SU-DHL-6 (cell line): ENCODE data around the gene DHPS.
"Not testable (repeated sequence)": the region's sequence is repeated elsewhere in the genome, so short reads cannot be mapped to it uniquely, and the experiment has no call there.

Experiments
- H2AFZ ChIP-seq: fragments of 200-600 bp; sonication (generic); 2 replicates; pipeline ENCODE4 v1.6.1; 2014; ENCODE audit warnings: low read depth, mild to moderate bottlenecking, moderate library complexity, mixed read lengths, antibody characterized with exemption, low read length; ENCODE audit not compliant: severe bottlenecking
- H3F3A ChIP-seq: fragments of 200-600 bp; shearing (Covaris generic); 2 replicates; pipeline ENCODE4 v1.6.0; 2016; ENCODE audit warnings: antibody characterized with exemption, mild to moderate bottlenecking; ENCODE audit not compliant: insufficient read depth
- H3K27ac ChIP-seq: fragments of 200-600 bp; sonication (generic); 2 replicates; pipeline ENCODE4 v1.5.1; 2016; ENCODE audit warnings: low read depth, mild to moderate bottlenecking, low read length, moderate library complexity, mixed read lengths
- H3K27me3 ChIP-seq: fragments of 200-600 bp; sonication (generic), shearing (Covaris generic); 2 replicates; pipeline ENCODE4 v1.6.0; 2014; ENCODE audit warnings: mild to moderate bottlenecking, low read length
- H3K36me3 ChIP-seq: fragments of 200-600 bp; sonication (generic); 2 replicates; pipeline ENCODE4 v1.6.1; 2014; ENCODE audit warnings: mild to moderate bottlenecking, low read length, mixed read lengths
- H3K4me2 ChIP-seq: fragments of 300-600, 200-600 bp; shearing (Covaris generic), sonication (generic); 2 replicates; pipeline ENCODE4 v1.6.0; 2014; ENCODE audit warnings: low read length, low read depth, mild to moderate bottlenecking; ENCODE audit not compliant: poor library complexity, severe bottlenecking
- H3K4me3 ChIP-seq: fragments of 200-600 bp; sonication (generic); 2 replicates; pipeline ENCODE4 v1.5.1; 2014; ENCODE audit warnings: antibody characterized with exemption, low read length, mild to moderate bottlenecking, mixed read lengths; ENCODE audit not compliant: insufficient read depth, poor library complexity, severe bottlenecking
- H3K79me2 ChIP-seq: fragments of 200-600 bp; sonication (generic); 2 replicates; pipeline ENCODE4 v1.6.1; 2014; ENCODE audit warnings: mild to moderate bottlenecking, low read length, moderate library complexity; ENCODE audit not compliant: insufficient read depth
- H3K9ac ChIP-seq: fragments of 200-600 bp; sonication (generic); 2 replicates; pipeline ENCODE4 v1.7.0; 2014; ENCODE audit warnings: mild to moderate bottlenecking, low read length
- H3K9me2 ChIP-seq: fragments of 200-600 bp; sonication (generic); replicated peaks from 2 replicates; pipeline ENCODE4 v1.6.1; 2014; ENCODE audit warnings: low read length; ENCODE audit not compliant: insufficient read depth
- H3K9me3 ChIP-seq: fragments of 200-600 bp; sonication (generic); 2 replicates; pipeline ENCODE4 v1.6.1; 2014; ENCODE audit warnings: low read length, mixed read lengths; ENCODE audit not compliant: insufficient read depth
- H4K20me1 ChIP-seq: fragments of 200-600 bp; sonication (generic); 2 replicates; pipeline ENCODE4 v1.6.1; 2014; ENCODE audit warnings: low read depth, mild to moderate bottlenecking, antibody characterized with exemption, low read length, moderate library complexity, mixed read lengths
- EZH2phosphoT487 ChIP-seq: fragments of 200-600 bp; sonication (generic), shearing (Covaris generic); conservative IDR thresholded peaks from 2 replicates; pipeline ENCODE4 v1.6.1; 2018; ENCODE audit warnings: mild to moderate bottlenecking, antibody characterized with exemption, low read length, moderate library complexity, mixed read lengths
- TF ChIP-seq, protein P1 (sequence below): fragments of 200-600 bp; sonication (generic); IDR thresholded peaks from one replicate; pipeline ENCODE4 v1.5.1; 2017; ENCODE audit warnings: antibody characterized with exemption, mild to moderate bottlenecking, low read length, moderate library complexity; ENCODE audit not compliant: insufficient read depth, poor library complexity, severe bottlenecking

Gene DHPS

GRCh38 chr19:12698138-12698537, 16.5 kb upstream of the DHPS start:
- H2AFZ ChIP-seq, result no peak overlapping the region
- H3F3A ChIP-seq, result peaks cover 24% of the 10 kb centered on the region
- no peaks in the 10 kb centered on the region for H3K79me2 ChIP-seq
- H3K9me2 ChIP-seq, result no peaks in the 10 kb centered on the region
- no peak overlapping the region for H3K4me3 ChIP-seq
- H3K4me2 ChIP-seq, result no peak overlapping the region
- no peaks in the 10 kb centered on the region for H3K36me3 ChIP-seq
- H3K27me3 ChIP-seq, result no peaks in the 10 kb centered on the region
- no peaks in the 10 kb centered on the region for H3K9me3 ChIP-seq
- no peak overlapping the region for H3K9ac ChIP-seq
- H4K20me1 ChIP-seq, result no peaks in the 10 kb centered on the region
- H3K27ac ChIP-seq, result no peak overlapping the region
- TF ChIP-seq, protein P1, sequence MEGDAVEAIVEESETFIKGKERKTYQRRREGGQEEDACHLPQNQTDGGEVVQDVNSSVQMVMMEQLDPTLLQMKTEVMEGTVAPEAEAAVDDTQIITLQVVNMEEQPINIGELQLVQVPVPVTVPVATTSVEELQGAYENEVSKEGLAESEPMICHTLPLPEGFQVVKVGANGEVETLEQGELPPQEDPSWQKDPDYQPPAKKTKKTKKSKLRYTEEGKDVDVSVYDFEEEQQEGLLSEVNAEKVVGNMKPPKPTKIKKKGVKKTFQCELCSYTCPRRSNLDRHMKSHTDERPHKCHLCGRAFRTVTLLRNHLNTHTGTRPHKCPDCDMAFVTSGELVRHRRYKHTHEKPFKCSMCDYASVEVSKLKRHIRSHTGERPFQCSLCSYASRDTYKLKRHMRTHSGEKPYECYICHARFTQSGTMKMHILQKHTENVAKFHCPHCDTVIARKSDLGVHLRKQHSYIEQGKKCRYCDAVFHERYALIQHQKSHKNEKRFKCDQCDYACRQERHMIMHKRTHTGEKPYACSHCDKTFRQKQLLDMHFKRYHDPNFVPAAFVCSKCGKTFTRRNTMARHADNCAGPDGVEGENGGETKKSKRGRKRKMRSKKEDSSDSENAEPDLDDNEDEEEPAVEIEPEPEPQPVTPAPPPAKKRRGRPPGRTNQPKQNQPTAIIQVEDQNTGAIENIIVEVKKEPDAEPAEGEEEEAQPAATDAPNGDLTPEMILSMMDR, result no peak
- no peak for TF ChIP-seq EZH2phosphoT487

DNA sequence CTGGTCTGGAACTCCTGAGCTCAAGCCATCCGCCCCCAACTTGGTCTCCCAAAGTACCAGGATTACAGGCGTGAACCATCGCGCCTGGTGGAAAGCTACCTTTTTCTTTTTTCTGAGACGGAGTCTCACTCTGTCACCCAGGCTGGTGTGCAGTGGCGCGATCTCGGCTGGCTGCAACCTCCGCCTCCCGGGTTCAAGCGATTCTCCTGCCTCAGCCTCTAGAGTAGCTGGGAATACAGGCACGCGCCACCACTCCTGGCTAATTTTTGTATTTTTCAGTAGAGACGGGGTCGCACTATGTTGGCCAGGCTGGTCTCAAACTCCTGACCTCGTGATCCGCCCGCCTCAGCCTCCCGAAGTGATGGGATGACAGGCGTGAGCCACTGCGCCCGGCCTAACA, 15.7 kb upstream of the DHPS start:
- H3K9me2 ChIP-seq, H3K36me3 ChIP-seq, H2AFZ ChIP-seq, H4K20me1 ChIP-seq, H3K27me3 ChIP-seq, H3K4me3 ChIP-seq, H3K79me2 ChIP-seq, H3K27ac ChIP-seq, H3K9me3 ChIP-seq: not testable (repeated sequence)
- H3F3A ChIP-seq, result peaks cover 24% of the 10 kb centered on the region
- peak overlapping the region; percentile 57 for H3K9ac ChIP-seq
- peak overlapping the region; percentile 72 for H3K4me2 ChIP-seq

DNA sequence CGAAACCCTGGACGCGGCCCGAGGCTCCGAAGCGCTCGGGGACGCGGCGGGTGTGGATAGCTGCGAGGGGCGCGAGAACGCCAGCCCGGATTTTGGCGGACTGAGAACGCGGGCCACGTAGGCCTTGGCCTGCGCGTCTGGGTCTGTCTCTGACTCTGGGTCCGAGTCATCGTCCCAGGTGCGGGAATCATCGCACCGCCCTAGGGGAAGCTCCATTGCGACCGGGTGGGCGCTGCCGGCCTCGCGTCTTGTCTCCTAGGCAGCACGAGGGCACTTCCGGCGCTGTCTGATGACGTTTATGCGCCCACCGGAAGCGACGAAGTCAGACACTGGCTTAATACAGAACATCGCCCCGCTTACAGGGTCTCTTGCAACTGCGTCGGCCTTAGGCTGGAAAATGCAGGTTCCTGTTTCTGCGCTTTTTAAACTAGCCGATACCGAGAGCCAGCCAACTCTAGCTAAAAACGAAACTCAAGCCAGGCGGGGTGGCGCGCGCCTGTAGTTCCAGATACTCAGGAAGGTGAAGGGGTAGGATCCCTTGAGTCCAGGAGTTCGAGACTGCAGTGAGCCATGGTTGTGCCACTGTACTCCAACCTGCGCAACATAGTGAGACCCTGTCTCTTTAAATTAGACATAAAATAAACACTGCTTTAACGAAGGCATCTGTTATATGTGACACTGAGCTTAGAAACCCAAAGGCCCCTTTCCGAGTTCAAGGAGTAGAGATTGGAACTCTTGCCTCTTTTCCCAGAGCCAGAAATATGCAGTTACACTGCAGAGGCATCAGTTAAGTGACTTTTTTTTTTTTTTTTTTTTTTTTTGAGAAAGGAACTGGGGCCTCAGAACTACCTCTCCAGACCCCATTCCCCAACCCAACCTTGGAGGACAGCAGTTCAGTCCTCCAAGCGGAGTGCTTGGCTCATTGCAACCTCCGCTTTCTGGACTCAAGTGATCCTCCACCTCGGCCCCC, 15.0 kb upstream of the DHPS start, which contains the start of gene FBXW9:
Gene FBXW9 (minus strand): TSS at position 266 of the 970 bp plus-strand sequence. CDS start 50 bp downstream, at position 216.
- Histone ChIP-seq H4K20me1 (no peaks in the 10 kb centered on the region), H3K4me3 (peak within 1 kb of the TSS; percentile 57), H3F3A (peaks cover 24% of the 10 kb centered on the region), H3K27me3 (no peaks in the 10 kb centered on the region), H3K9ac (peak within 1 kb of the TSS; percentile 57), H3K4me2 (peak within 1 kb of the TSS; percentile 72), H3K9me3 (no peaks in the 10 kb centered on the region), H3K79me2 (no peaks in the 10 kb centered on the region), H3K27ac (peak within 1 kb of the TSS; percentile 83), H3K36me3 (no peaks in the 10 kb centered on the region), H2AFZ (peak within 1 kb of the TSS; percentile 55), H3K9me2 (no peaks in the 10 kb centered on the region)
- TF ChIP-seq, protein P1, result no peak
- no peak for TF ChIP-seq EZH2phosphoT487

GRCh38 chr19:12695997-12696365, 14.3 kb upstream of the DHPS start:
- H3K9me3 ChIP-seq, result no peaks in the 10 kb centered on the region
- no peaks in the 10 kb centered on the region for H3K27me3 ChIP-seq
- peaks cover 24% of the 10 kb centered on the region for H3F3A ChIP-seq
- H3K36me3 ChIP-seq, result no peaks in the 10 kb centered on the region
- H3K27ac ChIP-seq, result no peak overlapping the region
- peak overlapping the region; percentile 72 for H3K4me2 ChIP-seq
- H2AFZ ChIP-seq, result peak overlapping the region; percentile 55
- H3K4me3 ChIP-seq, result peak overlapping the region; percentile 57
- TF ChIP-seq, protein P1, result no peak
- no peak for TF ChIP-seq EZH2phosphoT487
- no peaks in the 10 kb centered on the region for H4K20me1 ChIP-seq
- H3K9me2 ChIP-seq, result no peaks in the 10 kb centered on the region
- H3K79me2 ChIP-seq, result no peaks in the 10 kb centered on the region
- H3K9ac ChIP-seq, result peak overlapping the region; percentile 57
